HG03175 (cell line): ENCODE results near the gene PPP4R1.

ENCODE experiments used
- ATAC-seq: cut with Tn5 transposase; IDR thresholded peaks from one replicate; pipeline ENCODE4 v1.9.1; 2021; ENCODE audit warnings: mild to moderate bottlenecking, moderate library complexity; ENCODE audit not compliant: unreplicated experiment

PPP4R1 gene

GRCh38 chr18:9552191-9552590, 62.2 kb downstream of the PPP4R1 start:
- no peak for ATAC-seq

GRCh38 chr18:9550429-9550828, 63.9 kb downstream of the PPP4R1 start:
- no peak for ATAC-seq

- ATAC-seq, result no peak
These were observed 65.0 kb downstream of the PPP4R1 start for GRCh38 chr18:9549405-9549804.

GRCh38 chr18:9547782-9548181, 66.6 kb downstream of the PPP4R1 start:
- no peak for ATAC-seq

- ATAC-seq, result no peak
These were observed 67.9 kb downstream of the PPP4R1 start for GRCh38 chr18:9546468-9546867.

GRCh38 chr18:9545029-9545428, 69.3 kb downstream of the PPP4R1 start:
- ATAC-seq, result no peak

- ATAC-seq, result no peak
These were observed 71.4 kb downstream of the PPP4R1 start for GRCh38 chr18:9542924-9543323.

GRCh38 chr18:9539938-9540337, 74.4 kb downstream of the PPP4R1 start:
- ATAC-seq, result no peak

GRCh38 chr18:9539283-9539682, 75.1 kb downstream of the PPP4R1 start:
- no peak for ATAC-seq

- ATAC-seq, result no peak
These were observed 76.7 kb downstream of the PPP4R1 start for GRCh38 chr18:9537677-9538076.

GRCh38 chr18:9536354-9537152, 77.8 kb downstream of the PPP4R1 start:
- ATAC-seq, result no peak

- ATAC-seq, result no peak
These were observed 78.8 kb downstream of the PPP4R1 start for GRCh38 chr18:9535430-9535991.

- no peak for ATAC-seq
These were observed 79.5 kb downstream of the PPP4R1 start for GRCh38 chr18:9534844-9535243.

- ATAC-seq, result no peak
These were observed 82.5 kb downstream of the PPP4R1 start for GRCh38 chr18:9531791-9532410.

- no peak for ATAC-seq
These were observed 83.9 kb downstream of the PPP4R1 start for GRCh38 chr18:9530226-9531009.

GRCh38 chr18:9526458-9526857, 87.9 kb downstream of the PPP4R1 start:
- ATAC-seq, result no peak

- no peak for ATAC-seq
These were observed 91.4 kb downstream of the PPP4R1 start for GRCh38 chr18:9522952-9523351.

GRCh38 chr18:9521770-9522169, 92.6 kb downstream of the PPP4R1 start:
- ATAC-seq, result no peak

- no peak for ATAC-seq
These were observed 93.7 kb downstream of the PPP4R1 start for GRCh38 chr18:9520666-9521065.

GRCh38 chr18:9519399-9519798, 95.0 kb downstream of the PPP4R1 start:
- no peak for ATAC-seq

GRCh38 chr18:9517869-9518268, 96.5 kb downstream of the PPP4R1 start:
- ATAC-seq, result no peak
